NCI-H187 treated with DMSO at 0.1 percent for 48 hours (cell line): ENCODE measurements around the gene SCN2B.
"Not testable (repeated sequence)": the region's sequence is repeated elsewhere in the genome, so short reads cannot be mapped to it uniquely, and the experiment has no call there.

Source experiments
- DNase-seq: peaks from one replicate; lab custom pipeline; 2025; lab: John Stamatoyannopoulos, UW

Gene SCN2B

DNA sequence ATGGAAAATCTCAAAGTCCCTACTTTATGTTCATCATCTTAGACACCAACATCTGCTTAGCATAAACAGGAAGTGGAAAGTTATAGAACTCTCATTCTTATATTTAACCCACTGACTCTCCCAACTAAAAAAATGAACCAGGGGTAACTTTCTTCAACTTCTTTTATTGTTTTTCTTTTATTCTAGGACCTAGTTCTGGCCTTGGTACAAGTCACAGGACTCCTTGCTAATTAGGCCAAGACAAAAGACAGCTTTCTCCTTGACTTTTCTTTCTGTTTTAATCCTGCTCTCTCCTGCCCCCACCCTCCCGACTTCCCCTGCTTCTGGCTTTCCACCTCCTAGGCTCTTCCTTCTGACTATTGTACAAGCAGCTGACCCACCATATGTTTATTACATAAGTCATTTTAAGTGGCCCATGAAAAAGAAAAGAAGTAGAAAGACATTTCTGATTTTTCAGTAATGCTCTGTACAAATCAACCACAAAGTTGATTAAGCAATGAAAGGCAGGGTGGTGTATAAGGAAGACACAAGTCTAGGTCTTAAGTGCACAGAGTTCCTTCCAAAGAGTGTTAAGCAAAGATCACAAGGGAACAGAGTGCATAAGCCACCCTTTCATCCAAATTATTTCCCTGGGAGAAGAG, 30.1 kb upstream of the SCN2B start:
- no peak for DNase-seq

GRCh38 chr11:118205606-118206378, 29.4 kb upstream of the SCN2B start:
- DNase-seq = no peak

DNA sequence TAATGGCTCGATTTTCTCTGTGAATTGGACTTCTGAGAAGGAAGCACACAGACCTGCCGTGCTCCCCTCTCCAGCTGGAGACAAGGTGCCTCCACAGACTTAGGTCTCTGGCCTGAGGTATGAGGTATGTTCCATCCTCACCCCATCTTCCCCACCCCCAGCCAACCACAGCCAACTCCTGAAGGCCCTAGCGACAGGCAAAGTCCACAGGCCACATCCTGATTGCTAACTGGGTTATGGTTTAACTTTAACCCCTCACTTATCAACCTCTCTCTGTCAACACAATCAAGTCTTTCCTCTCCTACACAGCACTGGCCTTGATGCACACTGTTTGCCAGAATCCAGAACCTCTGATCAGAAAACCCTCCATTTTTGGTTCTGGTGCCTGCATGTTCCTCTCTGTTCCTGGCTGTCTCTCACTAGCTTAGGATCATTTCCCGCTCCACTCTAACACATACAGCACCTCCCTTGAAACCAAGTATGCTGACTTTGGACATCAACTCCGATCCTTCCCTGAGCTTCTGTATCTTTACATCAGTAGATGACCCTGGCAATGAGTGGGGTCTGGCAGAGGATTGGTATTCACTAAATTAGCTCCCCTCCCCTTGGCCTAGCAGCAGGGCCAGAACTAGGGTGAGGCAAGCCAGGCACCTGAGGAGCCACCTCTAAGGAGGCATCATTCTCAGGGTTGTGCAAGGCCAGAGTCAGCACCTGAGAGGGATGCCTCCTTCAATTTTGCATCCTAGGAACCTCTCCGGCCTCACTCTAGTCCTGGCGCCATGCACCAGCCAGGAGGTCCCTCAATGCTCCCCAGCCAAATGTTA, 26.4 kb upstream of the SCN2B start:
- DNase-seq = no peak

DNA sequence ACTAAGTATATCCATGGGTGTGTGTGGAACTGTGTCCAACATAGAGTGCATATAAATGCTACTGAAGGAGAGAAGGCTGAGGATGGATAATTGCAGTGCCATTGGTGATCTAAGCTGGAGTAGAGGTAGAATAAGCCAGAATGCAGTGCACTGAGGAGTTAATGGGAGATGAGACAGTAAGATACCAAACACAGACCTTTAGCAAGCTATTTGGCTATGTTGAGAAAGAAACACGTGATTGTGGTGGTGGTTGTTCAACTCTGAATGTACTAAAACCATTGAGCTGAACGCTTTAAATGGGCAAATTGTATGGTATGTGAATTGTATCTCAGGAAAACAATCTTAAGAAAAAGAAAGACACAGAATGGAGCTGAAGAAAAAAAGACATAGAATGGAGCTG, 25.5 kb upstream of the SCN2B start:
- no peak for DNase-seq

GRCh38 chr11:118200901-118201680, 24.7 kb upstream of the SCN2B start:
- no peak for DNase-seq

- no peak for DNase-seq
Observed at GRCh38 chr11:118200497-118200896, 24.1 kb upstream of the SCN2B start.

- no peak for DNase-seq
Observed at GRCh38 chr11:118199135-118199534, 22.7 kb upstream of the SCN2B start.

DNA sequence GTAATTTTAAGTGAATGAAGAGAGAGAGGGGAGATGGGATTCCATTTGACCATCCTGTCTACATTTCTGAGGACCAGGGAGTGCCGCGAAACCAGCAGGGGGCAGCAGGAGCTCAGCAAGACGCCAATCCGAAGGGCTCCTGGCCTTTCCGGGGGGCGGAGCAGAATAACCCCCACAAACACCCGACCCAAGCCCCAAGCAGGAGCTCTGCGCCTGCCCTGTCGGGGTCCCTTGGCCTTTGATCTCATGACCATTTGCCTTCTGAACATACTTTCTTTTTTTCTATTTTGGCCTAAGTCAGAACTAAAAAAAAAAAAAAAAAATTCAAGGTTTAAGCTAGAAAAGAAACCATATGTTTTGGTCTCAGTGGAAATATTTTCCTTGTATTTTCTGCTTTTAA, 21.9 kb upstream of the SCN2B start:
- DNase-seq = no peak

- DNase-seq = no peak
Observed at GRCh38 chr11:118194835-118195627, 18.6 kb upstream of the SCN2B start.

DNA sequence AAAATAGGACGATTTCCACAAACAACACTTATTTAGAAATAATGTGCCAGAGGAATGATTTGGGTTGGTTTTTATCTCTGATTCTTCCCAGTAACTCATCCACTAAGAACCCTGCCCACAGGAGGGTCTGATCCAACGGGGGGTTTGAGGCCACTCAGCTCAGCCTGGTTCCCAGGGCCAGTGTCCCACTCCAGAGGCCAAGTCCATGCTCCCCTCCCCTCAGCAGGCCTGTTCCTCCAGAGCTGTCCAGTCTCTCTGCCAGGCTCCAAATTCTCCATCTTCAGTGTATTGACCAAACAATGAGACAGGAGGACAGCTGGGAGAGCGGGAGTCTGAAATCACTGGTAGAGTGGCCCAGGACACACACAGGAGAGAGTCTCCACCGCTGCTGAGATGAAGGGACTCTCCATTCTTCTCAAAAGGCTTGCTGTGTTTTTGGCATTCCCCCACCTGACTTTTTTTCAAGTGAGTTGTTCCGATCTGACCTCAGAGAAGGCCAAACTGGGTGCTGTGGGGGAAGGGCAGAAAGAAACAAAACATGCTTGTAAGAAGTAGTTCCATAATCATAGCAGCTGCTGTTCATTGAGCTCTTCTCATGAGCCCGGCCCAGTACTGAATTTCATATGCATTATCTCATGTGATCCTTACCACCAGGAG, 17.6 kb upstream of the SCN2B start:
- no peak for DNase-seq

DNA sequence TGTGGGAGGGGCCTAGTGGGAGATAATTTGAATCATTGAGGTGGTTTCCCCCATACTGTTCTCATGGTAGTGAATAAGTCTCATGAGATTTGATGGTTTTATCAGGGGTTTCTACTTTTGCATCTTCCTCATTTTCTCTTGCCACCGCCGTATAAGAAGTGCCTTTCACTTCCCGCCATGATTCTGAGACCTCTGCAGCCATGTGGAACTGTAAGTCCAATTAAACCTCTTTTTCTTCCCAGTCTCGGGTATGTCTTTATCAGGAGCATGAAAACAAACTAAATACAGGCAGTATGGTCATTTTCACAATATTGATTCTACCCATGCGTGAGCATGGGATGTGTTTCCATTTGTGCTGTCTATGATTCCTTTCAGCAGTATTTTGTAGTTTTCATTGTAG, 16.4 kb upstream of the SCN2B start:
- DNase-seq = not testable (repeated sequence)

- not testable (repeated sequence) for DNase-seq
Observed at GRCh38 chr11:118190942-118191506, 14.6 kb upstream of the SCN2B start.

DNA sequence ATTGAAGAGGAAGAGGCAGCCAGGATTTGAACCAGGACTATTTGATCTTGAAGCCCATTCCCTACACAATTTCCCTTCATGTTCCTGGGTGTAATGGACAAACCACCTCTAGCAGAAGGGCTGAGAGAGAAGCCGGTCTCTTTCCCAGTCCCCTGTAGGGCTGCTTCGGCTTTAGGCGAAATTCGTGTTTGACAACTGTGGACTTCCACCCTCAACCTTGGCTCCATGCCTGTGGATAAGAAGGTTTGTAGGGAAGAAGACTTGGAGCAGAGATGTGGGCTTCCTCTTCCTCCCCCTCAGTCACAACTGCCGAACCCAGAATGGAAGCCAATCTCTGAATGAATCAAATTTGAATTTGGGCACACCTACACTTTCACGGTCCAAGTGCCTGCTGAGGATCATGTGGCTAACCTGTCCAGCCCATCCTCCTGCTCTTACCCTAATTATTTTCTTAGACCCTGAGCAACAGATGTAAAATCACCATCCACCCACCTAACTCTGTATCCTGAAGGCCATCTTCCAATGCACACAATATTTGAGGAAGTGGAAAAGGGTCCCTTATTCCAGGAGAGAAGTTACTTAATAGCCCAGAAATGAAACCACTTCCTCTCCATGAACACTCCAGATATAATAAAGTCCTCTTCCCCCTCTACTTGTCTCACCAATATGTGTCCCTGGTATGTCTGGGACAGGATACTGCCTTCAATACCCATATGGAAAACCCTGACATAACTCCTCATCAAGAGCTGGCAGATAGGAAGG, 10.1 kb upstream of the SCN2B start:
- DNase-seq = no peak

DNA sequence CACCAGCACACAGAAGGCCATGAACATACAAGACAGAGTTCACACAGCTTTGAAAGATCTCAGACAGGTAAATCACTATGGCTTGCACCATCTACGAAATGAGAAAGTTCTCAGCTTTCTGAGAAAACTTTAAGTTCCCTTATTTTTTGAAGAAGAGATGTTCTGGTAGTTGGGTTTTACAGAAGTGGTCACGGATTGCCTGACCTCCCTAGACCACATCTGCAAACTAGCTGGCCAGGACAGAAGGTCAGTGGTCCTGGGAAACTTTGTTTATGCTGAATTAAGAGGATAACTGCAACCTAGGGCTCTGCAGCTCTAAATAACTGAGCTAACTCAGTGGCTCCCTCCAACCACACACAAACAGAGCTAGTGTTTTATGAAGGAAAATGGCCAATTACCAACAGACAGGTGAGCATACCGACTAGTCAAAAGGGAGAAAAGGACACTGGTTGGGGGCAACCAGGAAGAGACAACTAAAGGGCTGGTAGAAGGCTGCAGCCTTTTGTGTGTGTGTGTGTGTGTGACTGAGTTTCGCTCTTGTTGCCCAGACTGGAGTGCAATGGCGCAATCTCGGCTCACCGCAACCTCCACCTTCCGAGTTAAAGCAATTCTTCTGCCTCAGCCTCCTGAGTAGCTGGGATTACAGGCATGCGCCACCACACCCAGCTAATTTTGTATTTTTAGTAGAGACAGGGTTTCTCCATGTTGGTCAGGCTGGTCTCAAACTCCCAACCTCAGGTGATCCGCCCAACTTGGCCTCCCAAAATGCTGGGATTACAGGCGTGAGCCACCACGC, 8.5 kb upstream of the SCN2B start:
- DNase-seq = no peak

- not testable (repeated sequence) for DNase-seq
Observed at GRCh38 chr11:118183691-118184090, 7.3 kb upstream of the SCN2B start.

GRCh38 chr11:118180300-118180703, 3.9 kb upstream of the SCN2B start:
- no peak for DNase-seq

DNA sequence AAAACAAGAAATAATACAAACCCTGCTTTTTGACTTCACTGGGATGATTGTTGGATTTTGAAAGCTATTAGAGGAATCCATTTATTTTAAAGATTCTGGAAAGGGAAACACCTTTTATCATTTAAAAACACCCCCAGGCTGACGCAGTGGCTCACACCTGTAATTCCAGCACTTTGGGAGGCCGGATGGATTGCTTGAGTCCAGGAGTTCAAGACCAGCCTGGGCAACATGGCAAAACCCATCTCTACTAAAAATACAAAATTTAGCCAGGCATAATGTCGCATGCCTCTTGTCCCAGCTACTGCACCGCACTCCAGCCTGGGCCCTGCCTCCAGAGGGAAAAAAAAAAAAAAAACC, 317 bp upstream of the SCN2B start:
- no peak for DNase-seq

DNA sequence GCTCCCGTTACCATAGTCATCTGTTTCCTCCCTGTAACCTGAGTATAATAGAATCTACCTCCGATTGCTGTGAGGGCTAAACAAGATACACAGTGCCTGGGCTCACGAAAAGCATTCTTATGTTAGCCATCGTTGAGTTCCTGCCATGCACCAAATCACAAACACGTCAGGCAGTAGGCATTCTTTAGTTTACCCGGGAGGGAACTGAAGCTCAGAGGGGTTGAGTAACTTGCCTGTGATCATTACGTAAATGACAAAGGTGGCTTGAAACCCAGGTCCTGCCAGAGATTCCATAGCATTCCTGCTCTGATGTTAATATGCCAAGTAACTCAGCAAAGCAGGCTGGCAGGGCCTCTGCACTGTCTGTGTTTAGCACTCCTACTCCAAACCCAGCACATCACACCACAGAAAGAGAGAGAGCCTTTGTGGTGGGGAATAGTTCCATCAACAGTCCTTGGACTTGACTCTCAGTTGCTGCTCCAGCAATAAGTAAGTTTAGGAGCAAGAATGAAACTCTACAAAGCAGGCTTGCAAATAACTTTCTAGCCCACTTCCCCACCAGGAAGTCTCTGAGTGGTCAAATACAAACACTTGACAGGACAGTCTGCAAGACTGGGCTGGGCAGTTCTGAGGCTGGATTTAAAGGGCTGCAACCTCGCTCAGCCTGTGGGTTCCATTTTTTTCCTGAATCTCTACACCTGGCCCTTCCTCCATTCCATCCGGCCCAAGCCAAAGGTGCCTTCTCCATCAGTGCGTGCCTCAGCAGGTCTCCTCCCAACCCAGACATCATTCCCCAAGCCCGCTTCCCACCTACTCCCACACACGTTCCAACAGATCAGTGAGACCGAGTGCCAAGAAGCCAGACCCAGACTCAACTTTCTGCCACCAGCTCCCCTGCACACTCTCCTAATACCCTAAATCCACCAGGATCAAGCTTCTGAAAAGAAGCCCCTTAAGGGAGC, 1.1 kb downstream of the SCN2B start:
- no peak for DNase-seq
